Hepatocyte (in vitro differentiated cells): ENCODE data around the gene TTC7B.

Source experiments
- CTCF ChIP-seq: fragments of 200-600 bp; sonication (generic); IDR thresholded peaks from 2 replicates; pipeline ENCODE4 v1.5.1; 2016; ENCODE audit warnings: antibody characterized with exemption, mild to moderate bottlenecking; ENCODE audit not compliant: poor library complexity
- EZH2 ChIP-seq: fragments of 200-600 bp; sonication (generic); IDR thresholded peaks from 2 replicates; pipeline ENCODE4 v1.6.1; 2016; ENCODE audit warnings: antibody characterized with exemption, mild to moderate bottlenecking, borderline replicate concordance
- EZH2phosphoT487 ChIP-seq: fragments of 200-600 bp; sonication (generic); IDR thresholded peaks from one replicate; pipeline ENCODE4 v1.6.1; 2018; ENCODE audit warnings: antibody characterized with exemption, mild to moderate bottlenecking, low read depth, moderate library complexity; ENCODE audit not compliant: unreplicated experiment, severe bottlenecking

GRCh38 chr14:90755661-90756304 lies 60.4 kb downstream of the TTC7B start:
- TF ChIP-seq CTCF (no peak), EZH2phosphoT487 (no peak), EZH2 (no peak)
